ENCODE measurements around the gene PRKCH.

- TF ChIP-seq BHLHE40 (IDR thresholded peaks at IDR 0.05; ENCODE audit: borderline replicate concordance in 1 of 2, low read depth in 2 of 2, low read length in 1 of 2) (no peak), YY1 (IDR thresholded peaks at IDR 0.05; ENCODE audit: low read depth, low read length) (no peak), ZNF207 (IDR thresholded peaks at IDR 0.05; ENCODE audit: borderline replicate concordance) (no peak), SP1 (IDR thresholded peaks at IDR 0.05; ENCODE audit: low read depth, low read length) (no peak), ATF3 (IDR thresholded peaks at IDR 0.05; ENCODE audit: borderline replicate concordance, extremely low read depth, low read depth, low read length) (no peak), EP300 (IDR thresholded peaks at IDR 0.05; ENCODE audit: borderline replicate concordance in 1 of 2, control insufficient read depth in 1 of 2, low read depth in 2 of 2, low read length in 2 of 2) (no peak), CBX3 (IDR thresholded peaks at IDR 0.05; ENCODE audit: borderline replicate concordance, low read depth) (no peak), POLR2AphosphoS5 (IDR thresholded peaks at IDR 0.05; ENCODE audit: low read length) (no peak), CBX5 (IDR thresholded peaks at IDR 0.05; ENCODE audit: low read depth) (no peak), RFX5 (IDR thresholded peaks at IDR 0.05; ENCODE audit: low read depth, low read length) (no peak), RAD21 (IDR thresholded peaks at IDR 0.05; ENCODE audit: insufficient read depth, low read depth, low read length) (no peak), TCF7 (IDR thresholded peaks at IDR 0.05; ENCODE audit: borderline replicate concordance) (no peak)
- TF ChIP-seq, protein P1, sequence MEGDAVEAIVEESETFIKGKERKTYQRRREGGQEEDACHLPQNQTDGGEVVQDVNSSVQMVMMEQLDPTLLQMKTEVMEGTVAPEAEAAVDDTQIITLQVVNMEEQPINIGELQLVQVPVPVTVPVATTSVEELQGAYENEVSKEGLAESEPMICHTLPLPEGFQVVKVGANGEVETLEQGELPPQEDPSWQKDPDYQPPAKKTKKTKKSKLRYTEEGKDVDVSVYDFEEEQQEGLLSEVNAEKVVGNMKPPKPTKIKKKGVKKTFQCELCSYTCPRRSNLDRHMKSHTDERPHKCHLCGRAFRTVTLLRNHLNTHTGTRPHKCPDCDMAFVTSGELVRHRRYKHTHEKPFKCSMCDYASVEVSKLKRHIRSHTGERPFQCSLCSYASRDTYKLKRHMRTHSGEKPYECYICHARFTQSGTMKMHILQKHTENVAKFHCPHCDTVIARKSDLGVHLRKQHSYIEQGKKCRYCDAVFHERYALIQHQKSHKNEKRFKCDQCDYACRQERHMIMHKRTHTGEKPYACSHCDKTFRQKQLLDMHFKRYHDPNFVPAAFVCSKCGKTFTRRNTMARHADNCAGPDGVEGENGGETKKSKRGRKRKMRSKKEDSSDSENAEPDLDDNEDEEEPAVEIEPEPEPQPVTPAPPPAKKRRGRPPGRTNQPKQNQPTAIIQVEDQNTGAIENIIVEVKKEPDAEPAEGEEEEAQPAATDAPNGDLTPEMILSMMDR (IDR thresholded peaks at IDR 0.05 in 2 of 3, conservative IDR thresholded peaks at IDR 0.05 in 1 of 3; ENCODE audit: control insufficient read depth in 2 of 3, extremely low read depth in 1 of 3, insufficient read depth in 1 of 3, low read depth in 3 of 3, low read length in 3 of 3) = no peak
These were observed 36.0 kb upstream of the PRKCH start for GRCh38 chr14:61285364-61285763.

All from GM12878 (cell line).